Liver (tissue), 9 donors: ENCODE measurements around the gene RTN4RL2. TPM values are rescaled to one million over a fixed set of nuclear protein-coding genes. Genes with fewer than 3 reads are reported as not detected.

Source experiments
- DNase-seq: peaks from one replicate; pipeline ENCODE4 v3.0.0-alpha.2; 2017; ENCODE audit warnings: low spot score
- H3K27ac ChIP-seq, 2 donors: one replicate each; pipeline ENCODE4 v1.7.0; 2013; ENCODE audit warnings: inconsistent platforms in 2 of 2, low read length in 2 of 2, control low read depth in 1 of 2, low read depth in 1 of 2, mild to moderate bottlenecking in 1 of 2
- H3K27me3 ChIP-seq, 4 donors: one replicate each; pipeline versions ENCODE4 v1.6.1 to v1.7.0; 2013; ENCODE audit warnings: low read length in 3 of 4, inconsistent platforms in 1 of 4, mild to moderate bottlenecking in 1 of 4, moderate library complexity in 1 of 4; ENCODE audit not compliant: control insufficient read depth in 4 of 4, insufficient read depth in 4 of 4
- H3K36me3 ChIP-seq, 4 donors: one replicate each; pipeline versions ENCODE4 v1.6.1 to v1.7.0; 2013; ENCODE audit warnings: low read length in 3 of 4, mild to moderate bottlenecking in 3 of 4, low read depth in 1 of 4, moderate library complexity in 1 of 4; ENCODE audit not compliant: control insufficient read depth in 4 of 4, insufficient read depth in 3 of 4
- H3K4me1 ChIP-seq, 4 donors: one replicate each; pipeline versions ENCODE4 v1.6.1 to v1.7.0; 2013; ENCODE audit warnings: low read length in 3 of 4, mild to moderate bottlenecking in 3 of 4, moderate library complexity in 1 of 4; ENCODE audit not compliant: control insufficient read depth in 4 of 4, insufficient read depth in 4 of 4
- H3K4me3 ChIP-seq, 3 donors: one replicate each; pipeline versions ENCODE4 v1.6.1 to v1.7.0; 2013; ENCODE audit warnings: low read length in 3 of 3, control low read depth in 1 of 3, low read depth in 1 of 3, mild to moderate bottlenecking in 1 of 3
- H3K9ac ChIP-seq, 2 donors: one replicate each; pipeline ENCODE4 v1.7.0; 2013; ENCODE audit warnings: low read length in 2 of 2, mild to moderate bottlenecking in 2 of 2, moderate library complexity in 2 of 2, control low read depth in 1 of 2, low read depth in 1 of 2
- H3K9me3 ChIP-seq, 4 donors: one replicate each; pipeline versions ENCODE4 v1.6.1 to v1.7.0; 2013; ENCODE audit warnings: low read length in 3 of 4; ENCODE audit not compliant: control insufficient read depth in 4 of 4
- ATF3 ChIP-seq: IDR thresholded peaks from 2 replicates; pipeline ENCODE4 v1.6.1; 2016; ENCODE audit warnings: antibody characterized with exemption
- CTCF ChIP-seq: fragments of 150-350 bp; IDR thresholded peaks from 2 replicates; pipeline ENCODE4 v1.5.1; 2017; ENCODE audit warnings: improper control_type of control experiment, low read depth, low read length; ENCODE audit not compliant: missing input control
- FOXA1 ChIP-seq: IDR thresholded peaks from 2 replicates; pipeline ENCODE4 v1.6.1; 2016; ENCODE audit warnings: antibody characterized with exemption
- FOXA2 ChIP-seq: IDR thresholded peaks from 2 replicates; pipeline ENCODE4 v1.6.1; 2016; ENCODE audit warnings: antibody characterized with exemption
- GABPA ChIP-seq, 2 donors: IDR thresholded peaks in 1 of 2; conservative IDR thresholded peaks in 1 of 2; 2 replicates each; pipeline ENCODE4 v1.6.1; 2016; ENCODE audit warnings: antibody characterized with exemption in 2 of 2, mild to moderate bottlenecking in 1 of 2, moderate library complexity in 1 of 2
- HNF4A ChIP-seq, 2 donors: conservative IDR thresholded peaks; 2 replicates each; pipeline ENCODE4 v1.6.1; 2016; ENCODE audit warnings: antibody characterized with exemption in 2 of 2, mild to moderate bottlenecking in 2 of 2
- JUND ChIP-seq, 2 donors: IDR thresholded peaks; 2 replicates each; pipeline ENCODE4 v1.6.1; 2016; ENCODE audit warnings: antibody characterized with exemption in 2 of 2
- MAX ChIP-seq: IDR thresholded peaks from 2 replicates; pipeline ENCODE4 v1.6.1; 2016; ENCODE audit warnings: antibody characterized with exemption
- NR2F2 ChIP-seq: IDR thresholded peaks from 2 replicates; pipeline ENCODE4 v1.6.1; 2016; ENCODE audit warnings: antibody characterized with exemption
- RAD21 ChIP-seq, 2 donors: IDR thresholded peaks; 2 replicates each; pipeline ENCODE4 v1.6.1; 2016; ENCODE audit warnings: antibody characterized with exemption in 2 of 2, mild to moderate bottlenecking in 2 of 2
- RXRA ChIP-seq, 2 donors: IDR thresholded peaks; 2 replicates each; pipeline ENCODE4 v1.6.1; 2017 to 2018; ENCODE audit warnings: antibody characterized with exemption in 2 of 2, mild to moderate bottlenecking in 1 of 2
- SP1 ChIP-seq: IDR thresholded peaks from 2 replicates; pipeline ENCODE4 v1.6.1; 2018; ENCODE audit warnings: antibody characterized with exemption, mild to moderate bottlenecking
- TAF1 ChIP-seq: conservative IDR thresholded peaks from 2 replicates; pipeline ENCODE4 v1.6.1; 2016; ENCODE audit warnings: antibody characterized with exemption, mild to moderate bottlenecking
- YY1 ChIP-seq: IDR thresholded peaks from 2 replicates; pipeline ENCODE4 v1.6.1; 2016; ENCODE audit warnings: antibody characterized with exemption, mild to moderate bottlenecking
- ZBTB33 ChIP-seq: IDR thresholded peaks from 2 replicates; pipeline ENCODE4 v1.6.1; 2016; ENCODE audit warnings: antibody characterized with exemption
- WGBS: extraction: QIAGEN DNeasy Blood & Tissue Kit; methylation state at CpG from one replicate; pipeline ENCODE4 v1.1.7; 2013; 5-methylcytosine and 5-hydroxymethylcytosine counted together
- polyA plus RNA-seq, 2 donors: library from polyadenylated mRNA; stranded (reverse) in 1 of 2; unstranded in 1 of 2; fragments of 200-250 nt in 1 of 2; fragments of >200 nt in 1 of 2; fragmentation: Nextera tagmentation in 1 of 2; extraction: Ambion mirVana in 1 of 2; gene quantifications; one replicate each; pipeline versions ENCODE4 v1.2.1 to v1.2.3, GENCODE V29; 2013 to 2015
- total RNA-seq, 2 donors: library from RNA; depleted of rRNA; stranded (reverse); fragments of >200 nt; gene quantifications; one replicate each; pipeline ENCODE4 v1.2.3, GENCODE V29; 2014
- donor health status: healthy.
- donor health status: healthy.
- donor health status: healthy.
- donor health status: healthy.
- donor health status: healthy.

RTN4RL2 gene
- total and polyA plus RNA-seq, 4 donors = 0.75 to 18.1 (median 3.2) TPM

GRCh38 chr11:57468276-57468675, 7.9 kb downstream of the RTN4RL2 start:
- Histone ChIP-seq H3K9ac (no peak overlapping the region), H3K4me1 (peaks cover 0 to 10% (median 7%) of the 10 kb centered on the region in 4 donors), H3K4me3 (no peak overlapping the region), H3K27me3 (no peaks in the 10 kb centered on the region), H3K9me3 (no peaks in the 10 kb centered on the region), H3K36me3 (peaks cover 0 to 16% (median 3%) of the 10 kb centered on the region in 4 donors), H3K27ac (no peak overlapping the region)
- no peak for DNase-seq
- WGBS = 86% methylated on average over 4 of the region's 4 CpGs
- TF ChIP-seq MAX = no peak
- TF ChIP-seq ATF3 = no peak
- TF ChIP-seq GABPA (IDR thresholded peaks at IDR 0.05 in 1 of 2, conservative IDR thresholded peaks at IDR 0.05 in 1 of 2) = no peak
- no peak for TF ChIP-seq NR2F2
- no peak for TF ChIP-seq SP1
- TF ChIP-seq CTCF = no peak
- TF ChIP-seq RAD21 (IDR thresholded peaks at IDR 0.05) = no peak
- no peak for TF ChIP-seq ZBTB33
- no peak for TF ChIP-seq FOXA1
- TF ChIP-seq YY1 = no peak
- TF ChIP-seq FOXA2 = no peak
- no peak for TF ChIP-seq TAF1
- no peak for TF ChIP-seq RXRA (IDR thresholded peaks at IDR 0.05)
- no peak for TF ChIP-seq JUND (IDR thresholded peaks at IDR 0.05)

GRCh38 chr11:57469268-57469667, 8.9 kb downstream of the RTN4RL2 start:
- Histone ChIP-seq H3K27me3 (no peaks in the 10 kb centered on the region), H3K27ac (no peak overlapping the region), H3K9me3 (no peaks in the 10 kb centered on the region), H3K36me3 (peaks cover 0 to 16% (median 3%) of the 10 kb centered on the region in 4 donors), H3K9ac (no peak overlapping the region), H3K4me1 (peaks cover 0 to 14% (median 7%) of the 10 kb centered on the region in 4 donors), H3K4me3 (no peak overlapping the region)
- TF ChIP-seq RAD21 (IDR thresholded peaks at IDR 0.05) (no peak), YY1 (no peak), HNF4A (conservative IDR thresholded peaks at IDR 0.05) (no peak), SP1 (no peak)
- WGBS = 91% methylated on average over 5 of the region's 5 CpGs
- no peak for DNase-seq

GRCh38 chr11:57471496-57471895, 11.2 kb downstream of the RTN4RL2 start:
- H3K4me1 ChIP-seq = peaks cover 0 to 30% (median 13%) of the 10 kb centered on the region in 4 donors
- peaks cover 0 to 16% (median 1%) of the 10 kb centered on the region in 4 donors for H3K36me3 ChIP-seq
- H3K27me3 ChIP-seq = no peaks in the 10 kb centered on the region
- H3K9ac ChIP-seq = no peak overlapping the region
- TF ChIP-seq ZBTB33 (no peak), FOXA2 (peak; percentile 16)
- DNase-seq = no peak
- H3K9me3 ChIP-seq = no peaks in the 10 kb centered on the region
- H3K27ac ChIP-seq = no peak overlapping the region
- 92% methylated on average over 3 of the region's 3 CpGs for WGBS
- no peak overlapping the region for H3K4me3 ChIP-seq
